Measurements from ENCODE around the gene GPR158.

DNA sequence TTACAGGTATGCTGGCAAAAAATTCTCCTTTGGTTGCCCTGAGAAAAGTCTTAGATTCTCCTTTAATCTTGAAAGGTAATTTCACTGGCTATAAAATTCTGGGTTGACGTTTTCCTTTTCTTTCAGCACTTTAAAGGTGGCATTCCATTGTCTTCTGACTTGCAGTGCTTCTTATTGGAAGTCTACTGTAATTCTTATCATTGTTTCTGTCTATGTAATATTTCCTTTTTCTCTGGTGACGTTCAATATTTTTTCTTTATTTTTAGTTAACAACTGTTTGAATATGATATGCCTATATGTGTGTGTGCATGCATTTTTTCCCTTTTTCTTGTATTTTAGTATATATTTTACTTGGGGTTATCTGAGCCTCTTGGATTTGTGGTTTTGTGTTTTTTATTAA is 111.0 kb downstream of the GPR158 start:
- TF ChIP-seq, protein P1, sequence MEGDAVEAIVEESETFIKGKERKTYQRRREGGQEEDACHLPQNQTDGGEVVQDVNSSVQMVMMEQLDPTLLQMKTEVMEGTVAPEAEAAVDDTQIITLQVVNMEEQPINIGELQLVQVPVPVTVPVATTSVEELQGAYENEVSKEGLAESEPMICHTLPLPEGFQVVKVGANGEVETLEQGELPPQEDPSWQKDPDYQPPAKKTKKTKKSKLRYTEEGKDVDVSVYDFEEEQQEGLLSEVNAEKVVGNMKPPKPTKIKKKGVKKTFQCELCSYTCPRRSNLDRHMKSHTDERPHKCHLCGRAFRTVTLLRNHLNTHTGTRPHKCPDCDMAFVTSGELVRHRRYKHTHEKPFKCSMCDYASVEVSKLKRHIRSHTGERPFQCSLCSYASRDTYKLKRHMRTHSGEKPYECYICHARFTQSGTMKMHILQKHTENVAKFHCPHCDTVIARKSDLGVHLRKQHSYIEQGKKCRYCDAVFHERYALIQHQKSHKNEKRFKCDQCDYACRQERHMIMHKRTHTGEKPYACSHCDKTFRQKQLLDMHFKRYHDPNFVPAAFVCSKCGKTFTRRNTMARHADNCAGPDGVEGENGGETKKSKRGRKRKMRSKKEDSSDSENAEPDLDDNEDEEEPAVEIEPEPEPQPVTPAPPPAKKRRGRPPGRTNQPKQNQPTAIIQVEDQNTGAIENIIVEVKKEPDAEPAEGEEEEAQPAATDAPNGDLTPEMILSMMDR (IDR thresholded peaks at IDR 0.05) = no peak
- TF ChIP-seq ZFX (IDR thresholded peaks at IDR 0.05; ENCODE audit: borderline replicate concordance) = no peak
